ENCODE measurements around the gene SIGLEC12. TPM values are rescaled to one million over a fixed set of nuclear protein-coding genes. Genes with fewer than 3 reads are reported as not detected.

The SIGLEC12 gene
- total and polyA plus RNA-seq, 9 of the 15 experiments (the other 6 are each of a cell fraction or from before 2014, with no cell fraction given): 0.08 to 1.3 (median 0.54) TPM

- TF ChIP-seq, protein P1, sequence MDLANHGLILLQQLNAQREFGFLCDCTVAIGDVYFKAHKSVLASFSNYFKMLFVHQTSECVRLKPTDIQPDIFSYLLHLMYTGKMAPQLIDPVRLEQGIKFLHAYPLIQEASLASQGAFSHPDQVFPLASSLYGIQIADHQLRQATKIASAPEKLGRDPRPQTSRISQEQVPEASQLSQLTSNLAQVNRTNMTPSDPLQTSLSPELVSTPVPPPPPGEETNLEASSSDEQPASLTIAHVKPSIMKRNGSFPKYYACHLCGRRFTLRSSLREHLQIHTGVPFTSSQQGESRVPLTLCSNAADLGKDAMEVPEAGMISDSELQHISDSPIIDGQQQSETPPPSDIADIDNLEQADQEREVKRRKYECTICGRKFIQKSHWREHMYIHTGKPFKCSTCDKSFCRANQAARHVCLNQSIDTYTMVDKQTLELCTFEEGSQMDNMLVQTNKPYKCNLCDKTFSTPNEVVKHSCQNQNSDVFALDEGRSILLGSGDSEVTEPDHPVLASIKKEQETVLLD (IDR thresholded peaks at IDR 0.05): peak; percentile 29; the same call in 1 of the 2 replicates
- TF ChIP-seq NFE2 (IDR thresholded peaks at IDR 0.05; ENCODE audit: low read depth): peak; percentile 63
- no peak for TF ChIP-seq NR2C1 (IDR thresholded peaks at IDR 0.05)
- TF ChIP-seq NR2C1 (tag; IDR thresholded peaks at IDR 0.05): peak; percentile 32; the same call in 1 of the 2 replicates
- TF ChIP-seq NFRKB (IDR thresholded peaks at IDR 0.05; ENCODE audit: low read depth): 0 out of 2 replicates have a peak, but pooled peaks have one; percentile 86
- TF ChIP-seq, protein P2, sequence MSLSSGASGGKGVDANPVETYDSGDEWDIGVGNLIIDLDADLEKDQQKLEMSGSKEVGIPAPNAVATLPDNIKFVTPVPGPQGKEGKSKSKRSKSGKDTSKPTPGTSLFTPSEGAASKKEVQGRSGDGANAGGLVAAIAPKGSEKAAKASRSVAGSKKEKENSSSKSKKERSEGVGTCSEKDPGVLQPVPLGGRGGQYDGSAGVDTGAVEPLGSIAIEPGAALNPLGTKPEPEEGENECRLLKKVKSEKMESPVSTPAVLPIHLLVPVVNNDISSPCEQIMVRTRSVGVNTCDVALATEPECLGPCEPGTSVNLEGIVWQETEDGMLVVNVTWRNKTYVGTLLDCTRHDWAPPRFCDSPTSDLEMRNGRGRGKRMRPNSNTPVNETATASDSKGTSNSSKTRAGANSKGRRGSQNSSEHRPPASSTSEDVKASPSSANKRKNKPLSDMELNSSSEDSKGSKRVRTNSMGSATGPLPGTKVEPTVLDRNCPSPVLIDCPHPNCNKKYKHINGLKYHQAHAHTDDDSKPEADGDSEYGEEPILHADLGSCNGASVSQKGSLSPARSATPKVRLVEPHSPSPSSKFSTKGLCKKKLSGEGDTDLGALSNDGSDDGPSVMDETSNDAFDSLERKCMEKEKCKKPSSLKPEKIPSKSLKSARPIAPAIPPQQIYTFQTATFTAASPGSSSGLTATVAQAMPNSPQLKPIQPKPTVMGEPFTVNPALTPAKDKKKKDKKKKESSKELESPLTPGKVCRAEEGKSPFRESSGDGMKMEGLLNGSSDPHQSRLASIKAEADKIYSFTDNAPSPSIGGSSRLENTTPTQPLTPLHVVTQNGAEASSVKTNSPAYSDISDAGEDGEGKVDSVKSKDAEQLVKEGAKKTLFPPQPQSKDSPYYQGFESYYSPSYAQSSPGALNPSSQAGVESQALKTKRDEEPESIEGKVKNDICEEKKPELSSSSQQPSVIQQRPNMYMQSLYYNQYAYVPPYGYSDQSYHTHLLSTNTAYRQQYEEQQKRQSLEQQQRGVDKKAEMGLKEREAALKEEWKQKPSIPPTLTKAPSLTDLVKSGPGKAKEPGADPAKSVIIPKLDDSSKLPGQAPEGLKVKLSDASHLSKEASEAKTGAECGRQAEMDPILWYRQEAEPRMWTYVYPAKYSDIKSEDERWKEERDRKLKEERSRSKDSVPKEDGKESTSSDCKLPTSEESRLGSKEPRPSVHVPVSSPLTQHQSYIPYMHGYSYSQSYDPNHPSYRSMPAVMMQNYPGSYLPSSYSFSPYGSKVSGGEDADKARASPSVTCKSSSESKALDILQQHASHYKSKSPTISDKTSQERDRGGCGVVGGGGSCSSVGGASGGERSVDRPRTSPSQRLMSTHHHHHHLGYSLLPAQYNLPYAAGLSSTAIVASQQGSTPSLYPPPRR (CRISPR knock-in tag; IDR thresholded peaks at IDR 0.05; ENCODE audit: borderline replicate concordance): peak; percentile 51; the same call in 1 of the 2 replicates
- TF ChIP-seq ZNF282 (CRISPR knock-in tag; IDR thresholded peaks at IDR 0.05): no peak
- TF ChIP-seq ZNF354B (CRISPR knock-in tag; IDR thresholded peaks at IDR 0.05): peak; percentile 52; the same call in 1 of the 2 replicates
- TF ChIP-seq, protein P3, sequence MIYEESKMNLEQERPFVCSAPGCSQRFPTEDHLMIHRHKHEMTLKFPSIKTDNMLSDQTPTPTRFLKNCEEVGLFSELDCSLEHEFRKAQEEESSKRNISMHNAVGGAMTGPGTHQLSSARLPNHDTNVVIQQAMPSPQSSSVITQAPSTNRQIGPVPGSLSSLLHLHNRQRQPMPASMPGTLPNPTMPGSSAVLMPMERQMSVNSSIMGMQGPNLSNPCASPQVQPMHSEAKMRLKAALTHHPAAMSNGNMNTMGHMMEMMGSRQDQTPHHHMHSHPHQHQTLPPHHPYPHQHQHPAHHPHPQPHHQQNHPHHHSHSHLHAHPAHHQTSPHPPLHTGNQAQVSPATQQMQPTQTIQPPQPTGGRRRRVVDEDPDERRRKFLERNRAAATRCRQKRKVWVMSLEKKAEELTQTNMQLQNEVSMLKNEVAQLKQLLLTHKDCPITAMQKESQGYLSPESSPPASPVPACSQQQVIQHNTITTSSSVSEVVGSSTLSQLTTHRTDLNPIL (CRISPR knock-in tag; IDR thresholded peaks at IDR 0.05): no peak
- no peak for TF ChIP-seq HDGF (IDR thresholded peaks at IDR 0.05)
- no peak for TF ChIP-seq FOS (IDR thresholded peaks at IDR 0.05; ENCODE audit: extremely low read depth, insufficient read length)
- TF ChIP-seq CHAMP1 (IDR thresholded peaks at IDR 0.05): no peak
- TF ChIP-seq ZFX (CRISPR knock-in tag; IDR thresholded peaks at IDR 0.05): peak; percentile 86
- TF ChIP-seq TEAD4 (IDR thresholded peaks at IDR 0.05; ENCODE audit: low read length): peak; percentile 51; the same call in 1 of the 2 replicates
- TF ChIP-seq TEAD4 (CRISPR knock-in tag; IDR thresholded peaks at IDR 0.05; ENCODE audit: borderline replicate concordance): no peak
Measured at GRCh38 chr19:51549533-51550324, 48.1 kb upstream of the SIGLEC12 start (continued).

Data from K562 (cell line).